ENCODE results near the gene CIAO2A. TPM values are rescaled to one million over a fixed set of nuclear protein-coding genes. Genes with fewer than 3 reads are reported as not detected.
"Not testable (repeated sequence)": the region's sequence is repeated elsewhere in the genome, so short reads cannot be mapped to it uniquely, and the experiment has no call there.

Gene CIAO2A
- total and polyA plus RNA-seq, 4 donors: 40.4 to 95.6 (median 82.8) TPM

GRCh38 chr15:64110950-64111678 is 17.5 kb upstream of the CIAO2A start:
- Histone ChIP-seq H3K9me3 (ENCODE audit: control insufficient read depth in 4 of 4, insufficient read depth in 3 of 4, low read length in 3 of 4) (no peaks in the 10 kb centered on the region), H3K9ac (ENCODE audit: insufficient read depth in 1 of 2, low read length in 2 of 2) (peak overlapping the region in 1 of 2 donors; percentile 26), H3K4me3 (no peak overlapping the region), H3K36me3 (ENCODE audit: control insufficient read depth in 4 of 4, insufficient read depth in 4 of 4, low read length in 4 of 4) (peaks cover 0 to 25% (median 14%) of the 10 kb centered on the region in 4 donors), H3K27me3 (ENCODE audit: control insufficient read depth in 3 of 3, insufficient read depth in 3 of 3, low read length in 2 of 3) (peaks cover 0 to 2% (median 0%) of the 10 kb centered on the region in 3 donors), H3K27ac (ENCODE audit: low read depth in 1 of 2, low read length in 1 of 2) (peak overlapping the region in 1 of 2 donors; percentile 21), H3K4me1 (ENCODE audit: control insufficient read depth in 5 of 5, insufficient read depth in 5 of 5, low read length in 5 of 5) (peaks cover 0 to 35% (median 11%) of the 10 kb centered on the region in 5 donors)
- ATAC-seq (ENCODE audit: insufficient read depth, low FRiP score) (no peak), DNase-seq (no peak)
- 66 to 69% methylated on average over 3 of the region's 3 CpGs for WGBS, 2 donors
- TF ChIP-seq, protein P1, sequence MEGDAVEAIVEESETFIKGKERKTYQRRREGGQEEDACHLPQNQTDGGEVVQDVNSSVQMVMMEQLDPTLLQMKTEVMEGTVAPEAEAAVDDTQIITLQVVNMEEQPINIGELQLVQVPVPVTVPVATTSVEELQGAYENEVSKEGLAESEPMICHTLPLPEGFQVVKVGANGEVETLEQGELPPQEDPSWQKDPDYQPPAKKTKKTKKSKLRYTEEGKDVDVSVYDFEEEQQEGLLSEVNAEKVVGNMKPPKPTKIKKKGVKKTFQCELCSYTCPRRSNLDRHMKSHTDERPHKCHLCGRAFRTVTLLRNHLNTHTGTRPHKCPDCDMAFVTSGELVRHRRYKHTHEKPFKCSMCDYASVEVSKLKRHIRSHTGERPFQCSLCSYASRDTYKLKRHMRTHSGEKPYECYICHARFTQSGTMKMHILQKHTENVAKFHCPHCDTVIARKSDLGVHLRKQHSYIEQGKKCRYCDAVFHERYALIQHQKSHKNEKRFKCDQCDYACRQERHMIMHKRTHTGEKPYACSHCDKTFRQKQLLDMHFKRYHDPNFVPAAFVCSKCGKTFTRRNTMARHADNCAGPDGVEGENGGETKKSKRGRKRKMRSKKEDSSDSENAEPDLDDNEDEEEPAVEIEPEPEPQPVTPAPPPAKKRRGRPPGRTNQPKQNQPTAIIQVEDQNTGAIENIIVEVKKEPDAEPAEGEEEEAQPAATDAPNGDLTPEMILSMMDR (IDR thresholded peaks at IDR 0.05; ENCODE audit: control extremely low read depth, extremely low read depth): no peak

- ATAC-seq (ENCODE audit: insufficient read depth, low FRiP score); DNase-seq; H3K4me3 ChIP-seq; H3K9ac ChIP-seq (ENCODE audit: insufficient read depth in 1 of 2, low read length in 2 of 2); H3K9me3 ChIP-seq (ENCODE audit: control insufficient read depth in 4 of 4, insufficient read depth in 3 of 4, low read length in 3 of 4); H3K27me3 ChIP-seq (ENCODE audit: control insufficient read depth in 3 of 3, insufficient read depth in 3 of 3, low read length in 2 of 3): not testable (repeated sequence)
- peaks cover 0 to 39% (median 11%) of the 10 kb centered on the region in 5 donors for H3K4me1 ChIP-seq (ENCODE audit: control insufficient read depth in 5 of 5, insufficient read depth in 5 of 5, low read length in 5 of 5)
- H3K36me3 ChIP-seq (ENCODE audit: control insufficient read depth in 4 of 4, insufficient read depth in 4 of 4, low read length in 4 of 4): peaks cover 0 to 19% (median 10%) of the 10 kb centered on the region in 4 donors
- 88 to 90% methylated on average over 4 of the region's 4 CpGs for WGBS, 2 donors
- peak overlapping the region in 1 of 2 donors; percentile 21 for H3K27ac ChIP-seq (ENCODE audit: low read depth in 1 of 2, low read length in 1 of 2)
Measured at GRCh38 chr15:64110108-64110701, 16.6 kb upstream of the CIAO2A start.

DNA sequence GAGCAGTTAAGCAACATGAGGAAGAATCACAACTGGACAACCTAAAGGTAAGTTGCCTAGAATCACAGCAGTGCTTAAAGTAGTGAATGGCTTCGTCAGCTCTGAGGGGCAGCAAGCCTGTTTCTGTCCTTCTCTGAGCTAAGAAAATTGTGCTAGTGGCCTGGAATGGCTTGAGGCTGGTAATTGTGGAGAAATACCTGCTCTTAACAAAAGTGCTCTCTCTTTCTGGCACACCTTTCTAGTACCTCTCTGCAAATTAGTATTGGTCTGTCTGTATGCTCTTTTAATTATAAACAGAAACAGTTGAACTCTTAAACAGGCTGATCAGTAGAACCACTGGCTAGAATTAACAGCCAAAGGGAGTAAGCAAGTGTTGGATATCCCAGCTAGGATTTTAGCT is 13.7 kb upstream of the CIAO2A start:
- no peak for ATAC-seq (ENCODE audit: insufficient read depth, low FRiP score)
- H3K9me3 ChIP-seq (ENCODE audit: control insufficient read depth in 4 of 4, insufficient read depth in 3 of 4, low read length in 3 of 4): no peaks in the 10 kb centered on the region
- peaks cover 0 to 37% (median 8%) of the 10 kb centered on the region in 5 donors for H3K4me1 ChIP-seq (ENCODE audit: control insufficient read depth in 5 of 5, insufficient read depth in 5 of 5, low read length in 5 of 5)
- H3K27ac ChIP-seq (ENCODE audit: low read depth in 1 of 2, low read length in 1 of 2): no peak overlapping the region
- H3K4me3 ChIP-seq: no peak overlapping the region
- no peak for DNase-seq
- TF ChIP-seq, protein P1 (IDR thresholded peaks at IDR 0.05; ENCODE audit: control extremely low read depth, extremely low read depth): no peak
- 66 to 89% methylated on average over 1 of the region's 1 CpG for WGBS, 2 donors
- H3K36me3 ChIP-seq (ENCODE audit: control insufficient read depth in 4 of 4, insufficient read depth in 4 of 4, low read length in 4 of 4): peaks cover 0 to 2% (median 0%) of the 10 kb centered on the region in 4 donors
- H3K9ac ChIP-seq (ENCODE audit: insufficient read depth in 1 of 2, low read length in 2 of 2): no peak overlapping the region
- H3K27me3 ChIP-seq (ENCODE audit: control insufficient read depth in 3 of 3, insufficient read depth in 3 of 3, low read length in 2 of 3): peaks cover 0 to 2% (median 0%) of the 10 kb centered on the region in 3 donors

- DNase-seq: peak; percentile 28 to 88 (median 80)
- Histone ChIP-seq H3K36me3 (ENCODE audit: control insufficient read depth in 4 of 4, insufficient read depth in 4 of 4, low read length in 4 of 4) (peaks cover 0 to 2% (median 0%) of the 10 kb centered on the region in 4 donors), H3K4me3 (no peak overlapping the region), H3K4me1 (ENCODE audit: control insufficient read depth in 5 of 5, insufficient read depth in 5 of 5, low read length in 5 of 5) (peaks cover 0 to 23% (median 6%) of the 10 kb centered on the region in 5 donors), H3K27ac (ENCODE audit: low read depth in 1 of 2, low read length in 1 of 2) (peak overlapping the region in 1 of 2 donors; percentile 47), H3K9ac (ENCODE audit: insufficient read depth in 1 of 2, low read length in 2 of 2) (no peak overlapping the region), H3K27me3 (ENCODE audit: control insufficient read depth in 3 of 3, insufficient read depth in 3 of 3, low read length in 2 of 3) (no peaks in the 10 kb centered on the region), H3K9me3 (ENCODE audit: control insufficient read depth in 4 of 4, insufficient read depth in 3 of 4, low read length in 3 of 4) (no peaks in the 10 kb centered on the region)
- ATAC-seq (ENCODE audit: insufficient read depth, low FRiP score): peak; percentile 71
- TF ChIP-seq, protein P1 (IDR thresholded peaks at IDR 0.05; ENCODE audit: control extremely low read depth, extremely low read depth): no peak
- 49 to 54% methylated on average over 9 of the region's 9 CpGs for WGBS, 2 donors
Measured at GRCh38 chr15:64105113-64105704, 11.6 kb upstream of the CIAO2A start.
